ENCODE results near the gene ZNF761.

ZNF761 gene

GRCh38 chr19:53504885-53505284 lies 73.1 kb downstream of the ZNF761 start:
- Histone ChIP-seq H4K20me1 (ENCODE audit: control insufficient read depth, insufficient read depth, low read depth, low read length) (no peaks in the 10 kb centered on the region), H3K4me3 (ENCODE audit: low read length) (no peak overlapping the region), H3K4me2 (ENCODE audit: low read length) (no peak overlapping the region)

DNA sequence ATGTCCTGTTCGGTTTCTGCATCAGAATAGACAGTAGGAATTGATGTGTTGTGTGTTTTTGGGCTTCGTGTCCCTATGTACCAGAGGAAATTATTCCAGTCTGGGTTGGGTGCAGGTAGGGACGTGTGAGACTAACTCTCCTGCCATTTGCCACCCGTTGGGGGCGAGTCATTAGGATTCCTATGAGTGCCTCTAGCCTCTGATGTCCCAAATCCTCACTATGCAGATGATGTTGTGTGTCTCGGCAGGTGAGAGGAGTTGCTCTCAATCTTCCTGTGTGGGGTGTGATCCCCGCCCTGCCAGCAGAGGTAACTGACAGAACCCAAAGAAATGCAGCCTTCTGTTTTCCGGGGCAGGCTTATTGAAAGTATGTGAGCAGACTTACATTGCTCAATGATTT lies 74.9 kb downstream of the ZNF761 start:
- Histone ChIP-seq H3K36me3 (ENCODE audit: control insufficient read depth, low read length) (no peaks in the 10 kb centered on the region), H3K9me3 (ENCODE audit: control insufficient read depth, insufficient read depth, low read length) (peaks cover 9% of the 10 kb centered on the region; the same call in 1 of the 2 replicates), H3K9me2 (replicated peaks; ENCODE audit: control insufficient read depth, low read length) (no peaks in the 10 kb centered on the region), H3K4me3 (ENCODE audit: low read length) (no peak overlapping the region), H3K4me1 (ENCODE audit: control insufficient read depth, low read length) (no peaks in the 10 kb centered on the region), H3F3A (ENCODE audit: control insufficient read depth, insufficient read depth) (no peaks in the 10 kb centered on the region), H3K4me2 (ENCODE audit: low read length) (no peak overlapping the region), H3K27me3 (ENCODE audit: control insufficient read depth, low read length) (no peaks in the 10 kb centered on the region), H3K27ac (ENCODE audit: low read depth, low read length) (no peak overlapping the region), H4K20me1 (ENCODE audit: control insufficient read depth, insufficient read depth, low read depth, low read length) (no peaks in the 10 kb centered on the region), H3K79me2 (ENCODE audit: control insufficient read depth, low read length) (no peaks in the 10 kb centered on the region)
- TF ChIP-seq EZH2phosphoT487 (IDR thresholded peaks at IDR 0.05; ENCODE audit: borderline replicate concordance, low read length): no peak
- TF ChIP-seq, protein P1, sequence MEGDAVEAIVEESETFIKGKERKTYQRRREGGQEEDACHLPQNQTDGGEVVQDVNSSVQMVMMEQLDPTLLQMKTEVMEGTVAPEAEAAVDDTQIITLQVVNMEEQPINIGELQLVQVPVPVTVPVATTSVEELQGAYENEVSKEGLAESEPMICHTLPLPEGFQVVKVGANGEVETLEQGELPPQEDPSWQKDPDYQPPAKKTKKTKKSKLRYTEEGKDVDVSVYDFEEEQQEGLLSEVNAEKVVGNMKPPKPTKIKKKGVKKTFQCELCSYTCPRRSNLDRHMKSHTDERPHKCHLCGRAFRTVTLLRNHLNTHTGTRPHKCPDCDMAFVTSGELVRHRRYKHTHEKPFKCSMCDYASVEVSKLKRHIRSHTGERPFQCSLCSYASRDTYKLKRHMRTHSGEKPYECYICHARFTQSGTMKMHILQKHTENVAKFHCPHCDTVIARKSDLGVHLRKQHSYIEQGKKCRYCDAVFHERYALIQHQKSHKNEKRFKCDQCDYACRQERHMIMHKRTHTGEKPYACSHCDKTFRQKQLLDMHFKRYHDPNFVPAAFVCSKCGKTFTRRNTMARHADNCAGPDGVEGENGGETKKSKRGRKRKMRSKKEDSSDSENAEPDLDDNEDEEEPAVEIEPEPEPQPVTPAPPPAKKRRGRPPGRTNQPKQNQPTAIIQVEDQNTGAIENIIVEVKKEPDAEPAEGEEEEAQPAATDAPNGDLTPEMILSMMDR (IDR thresholded peaks at IDR 0.05; ENCODE audit: low read depth, low read length, poor library complexity, severe bottlenecking): no peak

More at GRCh38 chr19:53504885-53505284, 73.1 kb downstream of the ZNF761 start:
- Histone ChIP-seq H3K27me3 (ENCODE audit: control insufficient read depth, low read length) (no peaks in the 10 kb centered on the region), H3K4me1 (ENCODE audit: control insufficient read depth, low read length) (no peaks in the 10 kb centered on the region), H3K9me2 (replicated peaks; ENCODE audit: control insufficient read depth, low read length) (no peaks in the 10 kb centered on the region), H3K9me3 (ENCODE audit: control insufficient read depth, insufficient read depth, low read length) (peaks cover 7% of the 10 kb centered on the region; the same call in 1 of the 2 replicates), H3K36me3 (ENCODE audit: control insufficient read depth, low read length) (no peaks in the 10 kb centered on the region), H3F3A (ENCODE audit: control insufficient read depth, insufficient read depth) (no peaks in the 10 kb centered on the region), H3K79me2 (ENCODE audit: control insufficient read depth, low read length) (no peaks in the 10 kb centered on the region), H3K27ac (ENCODE audit: low read depth, low read length) (no peak overlapping the region)
- TF ChIP-seq, protein P1 (IDR thresholded peaks at IDR 0.05; ENCODE audit: low read depth, low read length, poor library complexity, severe bottlenecking): no peak
- no peak for TF ChIP-seq EZH2phosphoT487 (IDR thresholded peaks at IDR 0.05; ENCODE audit: borderline replicate concordance, low read length)
